ENCODE measurements around the gene INAFM1. TPM values are rescaled to one million over a fixed set of nuclear protein-coding genes. Genes with fewer than 3 reads are reported as not detected.

The INAFM1 gene
- total and polyA plus RNA-seq, 9 of the 15 experiments (the other 6 are each of a cell fraction or from before 2014, with no cell fraction given): 0.71 to 30.9 (median 3.1) TPM

GRCh38 chr19:47257411-47258169 is 17.1 kb upstream of the INAFM1 start (continued):
- TF ChIP-seq RBFOX2 (IDR thresholded peaks at IDR 0.05; ENCODE audit: low read depth, low read length): peak; percentile 39
- 0 out of 2 replicates have a peak, but pooled peaks have one; percentile 8 for TF ChIP-seq TRIM25 (IDR thresholded peaks at IDR 0.05; ENCODE audit: borderline replicate concordance)
- peak; percentile 77 for TF ChIP-seq ZNF384 (IDR thresholded peaks at IDR 0.05; ENCODE audit: low read depth, low read length)
- peak; percentile 78 for TF ChIP-seq POLR2G (IDR thresholded peaks at IDR 0.05; ENCODE audit: low read depth, low read length)
- TF ChIP-seq POLR2AphosphoS5 (IDR thresholded peaks at IDR 0.05; ENCODE audit: control insufficient read depth, insufficient read depth, low read depth, low read length): 0 out of 2 replicates have a peak, but pooled peaks have one; percentile 39
- peak; percentile 63 for TF ChIP-seq EP400 (IDR thresholded peaks at IDR 0.05)
- 0 out of 2 replicates have a peak, but pooled peaks have one; percentile 37 for TF ChIP-seq ZNF282 (CRISPR knock-in tag; IDR thresholded peaks at IDR 0.05)
- peak; percentile 7 for TF ChIP-seq HMGN3 (IDR thresholded peaks at IDR 0.05; ENCODE audit: borderline replicate concordance, extremely low read depth, insufficient read length, low read depth, low read length)
- TF ChIP-seq ZNF586 (CRISPR knock-in tag; conservative IDR thresholded peaks at IDR 0.05): no peak
- peak; percentile 29; the same call in 1 of the 2 replicates for TF ChIP-seq PML (IDR thresholded peaks at IDR 0.05; ENCODE audit: low read length)
- TF ChIP-seq POLR2A (conservative IDR thresholded peaks at IDR 0.05): 0 out of 2 replicates have a peak, but pooled peaks have one; percentile 32
- TF ChIP-seq E2F8 (IDR thresholded peaks at IDR 0.05; ENCODE audit: low read depth, partially characterized antibody): peak; percentile 77
- peak; percentile 29; the same call in 1 of the 2 replicates for TF ChIP-seq ZNF511 (CRISPR knock-in tag; IDR thresholded peaks at IDR 0.05)
- TF ChIP-seq CXXC5 (CRISPR knock-in tag; IDR thresholded peaks at IDR 0.05): peak; percentile 24; the same call in 1 of the 2 replicates
- peak; percentile 55; the same call in 1 of the 2 replicates for TF ChIP-seq NFRKB (IDR thresholded peaks at IDR 0.05; ENCODE audit: low read depth)
- peak; percentile 54 for TF ChIP-seq SAP30 (IDR thresholded peaks at IDR 0.05; ENCODE audit: borderline replicate concordance, insufficient read depth, low read depth, low read length, poor library complexity, severe bottlenecking)
- TF ChIP-seq SRSF9 (IDR thresholded peaks at IDR 0.05; ENCODE audit: borderline replicate concordance, low read depth, low read length): no peak
- TF ChIP-seq RBM39 (optimal IDR thresholded peaks at IDR 0.05; ENCODE audit: low read depth, low read length): peak; percentile 84
- no peak for TF ChIP-seq BACH1 (tag; IDR thresholded peaks at IDR 0.05)
- TF ChIP-seq TFAP4 (CRISPR knock-in tag; IDR thresholded peaks at IDR 0.05; ENCODE audit: borderline replicate concordance): no peak
- no peak for TF ChIP-seq ATF7 (IDR thresholded peaks at IDR 0.05)

All from K562 (cell line).